AG04450 (cell line): ENCODE data around the gene RHOBTB1. TPM values are rescaled to one million over a fixed set of nuclear protein-coding genes. Genes with fewer than 3 reads are reported as not detected.

Experiments used
- CTCF ChIA-PET: fragments of 300-600, 350-600 bp; formaldehyde crosslinking; extraction: SDS; loops from one replicate; lab custom pipeline; 2022; ENCODE audit warnings: antibody characterized with exemption, inconsistent platforms; lab: Charles Lee
- POLR2A ChIA-PET: fragments of 350-600 bp; formaldehyde crosslinking; extraction: SDS; loops from one replicate; lab custom pipeline; 2021; ENCODE audit warnings: antibody characterized with exemption, inconsistent platforms; lab: Yijun Ruan, JAX
- DNase-seq: peaks from one replicate; pipeline ENCODE4 v3.0.0-alpha.2; 2011; ENCODE audit warnings: low read depth, low spot score
- H3K27ac ChIP-seq: one replicate; pipeline ENCODE4 v1.5.1; 2012; ENCODE audit warnings: low read depth, low read length, control low read depth
- H3K27me3 ChIP-seq: one replicate; pipeline ENCODE4 v1.6.0; 2012; ENCODE audit warnings: low read length; ENCODE audit not compliant: control insufficient read depth, insufficient read depth
- H3K4me3 ChIP-seq: 2 replicates; pipeline ENCODE4 v1.5.1; 2011; ENCODE audit warnings: mild to moderate bottlenecking, low read depth, low read length, control low read depth
- H3K9me3 ChIP-seq: 2 replicates; pipeline ENCODE4 v1.5.1; 2012; ENCODE audit warnings: low read length; ENCODE audit not compliant: control insufficient read depth, insufficient read depth
- polyA plus RNA-seq: library from polyadenylated mRNA; depleted of rRNA; stranded (reverse); fragments of >200 nt; gene quantifications from 2 replicates; pipeline ENCODE4 v1.2.3, GENCODE V29; 2011
- TF ChIP-seq, protein P1 (sequence below): IDR thresholded peaks from 2 replicates; pipeline ENCODE4 v1.5.1; 2011; ENCODE audit warnings: low read depth, low read length, control low read depth, inconsistent platforms

RHOBTB1 gene
- polyA plus RNA-seq, 1 experiment, result 37.4 TPM

DNA sequence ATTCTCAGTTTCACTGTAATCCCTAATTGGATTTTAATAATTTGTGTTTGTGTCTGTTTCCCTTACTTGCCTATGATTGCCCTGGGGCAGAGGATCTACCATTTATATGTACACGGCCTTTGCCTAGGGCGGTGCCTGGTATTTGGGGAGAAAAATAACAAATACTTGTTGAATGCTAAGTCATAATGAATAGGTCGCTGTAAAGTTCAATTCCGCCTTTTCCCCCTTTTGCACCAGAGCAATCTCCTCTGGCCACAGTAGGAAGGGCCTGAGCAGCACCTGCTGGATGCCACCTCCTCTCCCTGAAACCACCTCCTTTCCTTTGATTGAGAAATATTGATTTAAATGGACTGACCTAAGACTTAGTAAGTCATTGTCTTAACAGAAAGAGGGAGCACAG lies 70.2 kb downstream of the RHOBTB1 start:
- no peaks in the 10 kb centered on the region for H3K27me3 ChIP-seq
- TF ChIP-seq, protein P1, sequence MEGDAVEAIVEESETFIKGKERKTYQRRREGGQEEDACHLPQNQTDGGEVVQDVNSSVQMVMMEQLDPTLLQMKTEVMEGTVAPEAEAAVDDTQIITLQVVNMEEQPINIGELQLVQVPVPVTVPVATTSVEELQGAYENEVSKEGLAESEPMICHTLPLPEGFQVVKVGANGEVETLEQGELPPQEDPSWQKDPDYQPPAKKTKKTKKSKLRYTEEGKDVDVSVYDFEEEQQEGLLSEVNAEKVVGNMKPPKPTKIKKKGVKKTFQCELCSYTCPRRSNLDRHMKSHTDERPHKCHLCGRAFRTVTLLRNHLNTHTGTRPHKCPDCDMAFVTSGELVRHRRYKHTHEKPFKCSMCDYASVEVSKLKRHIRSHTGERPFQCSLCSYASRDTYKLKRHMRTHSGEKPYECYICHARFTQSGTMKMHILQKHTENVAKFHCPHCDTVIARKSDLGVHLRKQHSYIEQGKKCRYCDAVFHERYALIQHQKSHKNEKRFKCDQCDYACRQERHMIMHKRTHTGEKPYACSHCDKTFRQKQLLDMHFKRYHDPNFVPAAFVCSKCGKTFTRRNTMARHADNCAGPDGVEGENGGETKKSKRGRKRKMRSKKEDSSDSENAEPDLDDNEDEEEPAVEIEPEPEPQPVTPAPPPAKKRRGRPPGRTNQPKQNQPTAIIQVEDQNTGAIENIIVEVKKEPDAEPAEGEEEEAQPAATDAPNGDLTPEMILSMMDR, result no peak
- H3K9me3 ChIP-seq, result no peaks in the 10 kb centered on the region
- no peak overlapping the region for H3K4me3 ChIP-seq
- POLR2A ChIA-PET, result no interaction called here
- CTCF ChIA-PET, result no interaction called here
- H3K27ac ChIP-seq, result no peak overlapping the region
- DNase-seq, result no peak

DNA sequence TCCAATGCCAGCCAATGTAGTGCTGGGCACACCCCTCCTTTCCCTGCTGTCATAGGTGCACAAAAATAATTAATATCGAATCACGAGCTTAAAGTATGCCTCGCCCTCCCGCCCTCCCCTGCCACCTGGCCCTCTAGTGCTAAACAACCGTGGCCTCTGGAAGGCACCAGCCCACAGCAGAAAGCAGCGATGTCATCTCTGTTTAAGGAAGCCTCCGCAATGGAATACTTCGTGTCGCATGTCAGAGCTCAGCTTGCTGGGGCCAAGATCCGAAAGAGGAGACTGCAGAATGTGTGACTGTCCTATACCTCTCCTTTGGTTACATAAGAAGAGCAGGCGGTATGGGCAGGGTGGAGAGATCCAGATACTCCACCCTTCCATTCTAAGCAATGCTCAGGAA lies 71.5 kb downstream of the RHOBTB1 start:
- Histone ChIP-seq H3K4me3 (no peak overlapping the region), H3K27ac (no peak overlapping the region), H3K9me3 (no peaks in the 10 kb centered on the region), H3K27me3 (no peaks in the 10 kb centered on the region)
- DNase-seq, result no peak
- ChIA-PET POLR2A (no interaction called here), CTCF (no interaction called here)
- TF ChIP-seq, protein P1, result no peak

DNA sequence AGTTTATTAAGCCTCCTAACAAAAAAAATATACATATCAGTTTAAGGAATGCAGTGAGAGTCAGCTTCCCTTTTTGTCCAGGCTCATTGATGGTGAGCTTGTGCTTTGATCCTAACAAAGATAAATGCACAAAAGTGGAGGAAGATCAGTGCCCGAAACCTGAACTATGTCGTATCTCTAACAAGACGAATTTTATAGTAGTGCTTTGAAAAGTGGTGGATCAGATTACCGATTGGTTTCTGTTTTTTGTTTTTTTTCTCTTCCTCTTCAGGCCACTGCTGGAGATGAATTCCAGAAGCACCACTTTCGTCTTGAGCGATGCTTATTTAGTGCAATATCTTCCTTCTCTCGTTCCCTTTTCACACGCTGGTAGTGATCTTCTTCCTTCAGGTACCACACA lies 72.8 kb downstream of the RHOBTB1 start:
- H3K27me3 ChIP-seq, result no peaks in the 10 kb centered on the region
- H3K9me3 ChIP-seq, result no peaks in the 10 kb centered on the region
- no peak overlapping the region for H3K4me3 ChIP-seq
- H3K27ac ChIP-seq, result no peak overlapping the region
- no peak for DNase-seq
- ChIA-PET CTCF (no interaction called here), POLR2A (no interaction called here)
- TF ChIP-seq, protein P1, result no peak

GRCh38 chr10:60870803-60871202 lies 73.2 kb downstream of the RHOBTB1 start:
- no peak overlapping the region for H3K4me3 ChIP-seq
- CTCF ChIA-PET, result no interaction called here
- no peak overlapping the region for H3K27ac ChIP-seq
- no peak for DNase-seq
- no peaks in the 10 kb centered on the region for H3K27me3 ChIP-seq
- TF ChIP-seq, protein P1, result no peak
- H3K9me3 ChIP-seq, result no peaks in the 10 kb centered on the region
- POLR2A ChIA-PET, result no interaction called here

- ChIA-PET CTCF (no interaction called here), POLR2A (no interaction called here)
- H3K27me3 ChIP-seq, result no peaks in the 10 kb centered on the region
- H3K27ac ChIP-seq, result no peak overlapping the region
- no peaks in the 10 kb centered on the region for H3K9me3 ChIP-seq
- no peak for DNase-seq
- TF ChIP-seq, protein P1, result no peak
- no peak overlapping the region for H3K4me3 ChIP-seq
These were observed 73.6 kb downstream of the RHOBTB1 start for GRCh38 chr10:60870416-60870728.
